RWPE2 (cell line): ENCODE data around the gene ENHO.
"Not testable (repeated sequence)": the region's sequence is repeated elsewhere in the genome, so short reads cannot be mapped to it uniquely, and the experiment has no call there.

Experiments used
- ATAC-seq: fragments of 200-7000 bp; cut with Tn5 transposase; 3 replicates; pipeline ENCODE4 v1.9.1; 2021; ENCODE audit warnings: low read depth
- DNase-seq: peaks from one replicate; pipeline ENCODE4 v3.0.0-alpha.2; 2020; ENCODE audit warnings: low spot score
- H3K27ac ChIP-seq: fragments of 450-650 bp; 2 replicates; pipeline ENCODE4 v1.5.1; 2017; ENCODE audit warnings: mild to moderate bottlenecking; ENCODE audit not compliant: poor library complexity, severe bottlenecking
- H3K27me3 ChIP-seq: fragments of 250-450 bp; sonication (Bioruptor Pico); 2 replicates; pipeline ENCODE4 v1.5.1; 2021; ENCODE audit warnings: mild to moderate bottlenecking, moderate library complexity; ENCODE audit not compliant: insufficient read depth, poor library complexity, severe bottlenecking
- H3K36me3 ChIP-seq: fragments of 250-450 bp; sonication (Bioruptor Pico); 2 replicates; pipeline ENCODE4 v1.5.1; 2020; ENCODE audit warnings: low read depth, mild to moderate bottlenecking, moderate library complexity
- H3K4me1 ChIP-seq: fragments of 250-450 bp; sonication (Bioruptor Pico); 2 replicates; pipeline ENCODE4 v1.5.1; 2021; ENCODE audit warnings: mild to moderate bottlenecking, moderate library complexity; ENCODE audit not compliant: insufficient read depth, poor library complexity, severe bottlenecking
- H3K4me3 ChIP-seq: fragments of 250-450 bp; sonication (Bioruptor Pico); 2 replicates; pipeline ENCODE4 v1.5.1; 2021; ENCODE audit warnings: mild to moderate bottlenecking, moderate library complexity; ENCODE audit not compliant: severe bottlenecking
- H3K9me3 ChIP-seq: fragments of 250-450 bp; sonication (Bioruptor Pico); 2 replicates; pipeline ENCODE4 v1.5.1; 2021; ENCODE audit warnings: mild to moderate bottlenecking, moderate library complexity; ENCODE audit not compliant: severe bottlenecking
- TF ChIP-seq, protein P1 (sequence below): fragments of 450-650 bp; IDR thresholded peaks from one replicate; pipeline ENCODE4 v1.5.1; 2017; ENCODE audit warnings: mild to moderate bottlenecking, moderate library complexity; ENCODE audit not compliant: poor library complexity, severe bottlenecking

Gene ENHO

DNA sequence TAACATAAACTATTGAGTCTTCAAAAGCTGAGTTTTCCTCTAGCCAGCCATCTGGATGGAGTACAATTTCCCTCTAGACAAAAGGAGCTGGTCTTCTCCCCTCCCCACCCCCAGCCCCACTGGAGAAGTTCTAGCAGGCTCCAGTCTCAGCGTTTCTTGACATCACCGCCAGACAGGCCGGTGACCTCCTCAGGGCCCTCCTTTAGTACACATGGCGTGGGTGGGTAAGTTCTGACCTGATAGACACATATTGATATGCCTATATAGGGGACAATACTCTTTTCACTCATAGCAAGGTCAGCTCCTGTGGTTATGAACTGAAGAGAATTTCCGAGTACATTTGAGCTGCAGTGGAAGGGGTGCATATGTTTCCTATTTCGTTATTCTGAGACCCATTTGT is 37.0 kb downstream of the ENHO start:
- H3K4me1 ChIP-seq: no peaks in the 10 kb centered on the region
- TF ChIP-seq, protein P1, sequence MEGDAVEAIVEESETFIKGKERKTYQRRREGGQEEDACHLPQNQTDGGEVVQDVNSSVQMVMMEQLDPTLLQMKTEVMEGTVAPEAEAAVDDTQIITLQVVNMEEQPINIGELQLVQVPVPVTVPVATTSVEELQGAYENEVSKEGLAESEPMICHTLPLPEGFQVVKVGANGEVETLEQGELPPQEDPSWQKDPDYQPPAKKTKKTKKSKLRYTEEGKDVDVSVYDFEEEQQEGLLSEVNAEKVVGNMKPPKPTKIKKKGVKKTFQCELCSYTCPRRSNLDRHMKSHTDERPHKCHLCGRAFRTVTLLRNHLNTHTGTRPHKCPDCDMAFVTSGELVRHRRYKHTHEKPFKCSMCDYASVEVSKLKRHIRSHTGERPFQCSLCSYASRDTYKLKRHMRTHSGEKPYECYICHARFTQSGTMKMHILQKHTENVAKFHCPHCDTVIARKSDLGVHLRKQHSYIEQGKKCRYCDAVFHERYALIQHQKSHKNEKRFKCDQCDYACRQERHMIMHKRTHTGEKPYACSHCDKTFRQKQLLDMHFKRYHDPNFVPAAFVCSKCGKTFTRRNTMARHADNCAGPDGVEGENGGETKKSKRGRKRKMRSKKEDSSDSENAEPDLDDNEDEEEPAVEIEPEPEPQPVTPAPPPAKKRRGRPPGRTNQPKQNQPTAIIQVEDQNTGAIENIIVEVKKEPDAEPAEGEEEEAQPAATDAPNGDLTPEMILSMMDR: no peak
- no peaks in the 10 kb centered on the region for H3K36me3 ChIP-seq
- no peaks in the 10 kb centered on the region for H3K9me3 ChIP-seq
- ATAC-seq (no peak), DNase-seq (no peak)
- H3K27me3 ChIP-seq: no peaks in the 10 kb centered on the region
- no peak overlapping the region for H3K4me3 ChIP-seq
- H3K27ac ChIP-seq: no peak overlapping the region

GRCh38 chr9:34484678-34485077 is 38.1 kb downstream of the ENHO start:
- Histone ChIP-seq H3K27ac (no peak overlapping the region), H3K4me3 (no peak overlapping the region), H3K36me3 (no peaks in the 10 kb centered on the region), H3K4me1 (no peaks in the 10 kb centered on the region), H3K9me3 (no peaks in the 10 kb centered on the region), H3K27me3 (no peaks in the 10 kb centered on the region)
- ATAC-seq (no peak), DNase-seq (no peak)
- TF ChIP-seq, protein P1: no peak

- not testable (repeated sequence) for H3K4me3 ChIP-seq, H3K27ac ChIP-seq, ATAC-seq
Measured at GRCh38 chr9:34482746-34483145, 40.0 kb downstream of the ENHO start.

DNA sequence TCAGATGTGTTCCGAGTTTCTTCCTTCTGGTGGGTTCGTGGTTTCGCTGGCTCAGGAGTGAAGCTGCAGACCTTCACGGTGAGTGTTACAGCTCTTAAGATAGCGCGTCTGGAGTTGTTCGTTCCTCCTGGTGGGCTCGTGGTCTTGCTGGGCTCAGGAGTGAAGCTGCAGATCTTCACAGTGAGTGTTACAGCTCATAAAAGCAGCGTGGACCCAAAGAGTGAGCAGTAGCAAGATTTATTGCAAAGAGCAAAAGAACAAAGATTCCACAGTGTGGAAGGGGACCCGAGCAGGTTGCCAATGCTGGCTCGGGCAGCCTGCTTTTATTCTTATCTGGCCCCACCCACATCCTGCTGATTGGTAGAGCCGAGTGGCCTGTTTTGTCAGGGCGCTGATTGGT is 41.2 kb downstream of the ENHO start:
- ATAC-seq: not testable (repeated sequence)

More at GRCh38 chr9:34482746-34483145, 40.0 kb downstream of the ENHO start:
- H3K4me1 ChIP-seq, H3K9me3 ChIP-seq, H3K36me3 ChIP-seq, DNase-seq, H3K27me3 ChIP-seq: not testable (repeated sequence)

GRCh38 chr9:34479431-34479866 is 43.3 kb downstream of the ENHO start:
- Histone ChIP-seq H3K36me3 (no peaks in the 10 kb centered on the region), H3K27me3 (no peaks in the 10 kb centered on the region), H3K4me3 (no peak overlapping the region), H3K9me3 (no peaks in the 10 kb centered on the region), H3K4me1 (no peaks in the 10 kb centered on the region), H3K27ac (no peak overlapping the region)
- no peak for ATAC-seq
- no peak for DNase-seq
- TF ChIP-seq, protein P1: no peak

More for the DNA sequence above, 41.2 kb downstream of the ENHO start:
- not testable (repeated sequence) for H3K4me3 ChIP-seq, H3K4me1 ChIP-seq, H3K27me3 ChIP-seq, H3K9me3 ChIP-seq, H3K36me3 ChIP-seq, DNase-seq, H3K27ac ChIP-seq

DNA sequence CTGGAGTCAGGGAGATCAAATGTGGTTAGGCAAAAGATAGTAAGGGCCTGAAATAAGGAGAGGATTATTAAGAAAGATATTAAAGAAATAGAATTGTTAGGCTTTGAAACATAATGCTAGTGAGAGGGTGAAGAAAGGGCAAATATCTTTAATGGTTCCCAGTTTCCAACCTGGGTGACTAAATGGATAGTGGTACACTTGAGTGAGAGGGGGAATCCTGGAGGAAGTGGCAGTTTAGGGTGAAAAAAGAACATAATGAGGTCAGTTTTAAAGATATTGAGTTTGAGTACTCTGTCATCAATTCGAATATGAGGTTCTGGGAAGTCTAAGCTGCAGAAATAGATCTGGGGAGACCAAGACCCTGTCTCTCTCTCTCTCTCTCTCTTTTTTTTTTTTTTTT is 45.2 kb downstream of the ENHO start:
- ATAC-seq (no peak), DNase-seq (no peak)
- H3K27me3 ChIP-seq: no peaks in the 10 kb centered on the region
- H3K36me3 ChIP-seq: no peaks in the 10 kb centered on the region
- H3K9me3 ChIP-seq: no peaks in the 10 kb centered on the region
- H3K27ac ChIP-seq: no peak overlapping the region
- no peak overlapping the region for H3K4me3 ChIP-seq
- H3K4me1 ChIP-seq: no peaks in the 10 kb centered on the region
- TF ChIP-seq, protein P1: no peak
